Thyroid gland (tissue), 4 donors: ENCODE data around the gene SLC38A1. TPM values are rescaled to one million over a fixed set of nuclear protein-coding genes. Genes with fewer than 3 reads are reported as not detected.

ENCODE experiments used
- DNase-seq, 2 donors: peaks; one replicate each; pipeline ENCODE4 v3.0.0-alpha.2; 2019
- H3K27ac ChIP-seq, 3 donors: fragments of 200-600 bp; sonication (generic); 1 replicate in 2 of 3; 2 replicates in 1 of 3; pipeline ENCODE4 v1.5.1; 2016 to 2019; ENCODE audit warnings: mild to moderate bottlenecking in 1 of 3, moderate library complexity in 1 of 3
- H3K27me3 ChIP-seq: fragments of 200-600 bp; sonication (generic); one replicate; pipeline ENCODE4 v1.5.1; 2019
- H3K36me3 ChIP-seq, 2 donors: fragments of 200-600 bp; sonication (generic); one replicate each; pipeline ENCODE4 v1.5.1; 2016 to 2019
- H3K4me1 ChIP-seq, 2 donors: fragments of 200-600 bp; sonication (generic); one replicate each; pipeline ENCODE4 v1.5.1; 2017 to 2019
- H3K4me3 ChIP-seq, 3 donors: fragments of 200-600 bp; sonication (generic); replicated peaks in 1 of 3; 1 replicate in 2 of 3; 2 replicates in 1 of 3; pipeline ENCODE4 v1.5.1; 2016; ENCODE audit warnings: mild to moderate bottlenecking in 1 of 3
- H3K9me3 ChIP-seq: fragments of 200-600 bp; sonication (generic); one replicate; pipeline ENCODE4 v1.5.1; 2017
- CTCF ChIP-seq, 6 experiments: fragments of 200-600 bp in 3 of 6; fragments of 450-650 bp in 3 of 6; sonication (generic) in 3 of 6; IDR thresholded peaks; one replicate each; pipeline ENCODE4 v1.5.1; 2016 to 2019; ENCODE audit warnings: antibody characterized with exemption in 6 of 6, mild to moderate bottlenecking in 2 of 6, inconsistent platforms in 1 of 6, moderate library complexity in 1 of 6
- POLR2A ChIP-seq, 2 donors: fragments of 450-650 bp; IDR thresholded peaks; one replicate each; pipeline ENCODE4 v1.6.1; 2017; ENCODE audit warnings: antibody characterized with exemption in 2 of 2, mild to moderate bottlenecking in 2 of 2, moderate library complexity in 1 of 2
- WGBS, 2 donors: methylation state at CpG; one replicate each; pipeline ENCODE4 v1.1.5; 2017; 5-methylcytosine and 5-hydroxymethylcytosine counted together
- intact Hi-C: fragments of 100-400 bp; cut with DNase I; formaldehyde crosslinking; loops from one replicate; pipeline ENCODE4 v1.15.1; 2023
- total RNA-seq, 4 donors: library from RNA; depleted of rRNA; stranded (reverse); fragments of >200 nt; gene quantifications; one replicate each; pipeline ENCODE4 v1.2.3, GENCODE V29; 2016

The SLC38A1 gene
- total RNA-seq, 4 donors from 2014 or later, result 101 to 282 (median 120) TPM

GRCh38 chr12:46261646-46262045 lies 7.2 kb downstream of the SLC38A1 start:
- H3K4me3 ChIP-seq, result no peak overlapping the region
- H3K27me3 ChIP-seq, result no peaks in the 10 kb centered on the region
- peak overlapping the region; percentile 61 to 89 (median 84) for H3K27ac ChIP-seq
- no peaks in the 10 kb centered on the region for H3K36me3 ChIP-seq
- no peak for DNase-seq
- peaks cover 64 to 65% of the 10 kb centered on the region in 2 donors for H3K4me1 ChIP-seq
- no peak for TF ChIP-seq CTCF (IDR thresholded peaks at IDR 0.05)
- no peak for TF ChIP-seq POLR2A (IDR thresholded peaks at IDR 0.05)
- 79 to 80% methylated on average over 2 of the region's 2 CpGs for WGBS, 2 donors
- H3K9me3 ChIP-seq, result no peaks in the 10 kb centered on the region
- intact Hi-C loops, result no loop called here

- Histone ChIP-seq H3K27ac (peak overlapping the region; percentile 61 to 89 (median 84)), H3K36me3 (no peaks in the 10 kb centered on the region), H3K9me3 (no peaks in the 10 kb centered on the region), H3K4me1 (peaks cover 57 to 59% of the 10 kb centered on the region in 2 donors), H3K27me3 (no peaks in the 10 kb centered on the region), H3K4me3 (no peak overlapping the region)
- peak; percentile 78 to 87 for DNase-seq
- whole genome bisulfite sequencing, 2 donors, result 32 to 35% methylated on average over 2 of the region's 2 CpGs
- TF ChIP-seq CTCF (IDR thresholded peaks at IDR 0.05) (no peak), POLR2A (IDR thresholded peaks at IDR 0.05) (peak in 1 of 2 donors; percentile 12)
- intact Hi-C loops, result no loop called here
These were observed 7.8 kb downstream of the SLC38A1 start for GRCh38 chr12:46260913-46261476.

GRCh38 chr12:46260124-46260912 lies 8.5 kb downstream of the SLC38A1 start:
- intact Hi-C loops, result no loop called here
- WGBS, 2 donors, result 63 to 68% methylated on average over 5 of the region's 5 CpGs

GRCh38 chr12:46259713-46260112 lies 9.1 kb downstream of the SLC38A1 start:
- Histone ChIP-seq H3K36me3 (no peaks in the 10 kb centered on the region), H3K9me3 (no peaks in the 10 kb centered on the region), H3K27me3 (no peaks in the 10 kb centered on the region), H3K27ac (peak overlapping the region; percentile 61 to 89 (median 84)), H3K4me3 (no peak overlapping the region), H3K4me1 (peaks cover 44 to 46% of the 10 kb centered on the region in 2 donors)
- intact Hi-C loops, result no loop called here
- no peak for TF ChIP-seq CTCF (IDR thresholded peaks at IDR 0.05)
- no peak for TF ChIP-seq POLR2A (IDR thresholded peaks at IDR 0.05)
- no peak for DNase-seq
- 79 to 100% methylated on average over 1 of the region's 1 CpG for WGBS, 2 donors

More at GRCh38 chr12:46260124-46260912, 8.5 kb downstream of the SLC38A1 start:
- peak overlapping the region; percentile 61 to 89 (median 84) for H3K27ac ChIP-seq
- peak in 1 of 2 donors; percentile 3 for DNase-seq
- H3K4me1 ChIP-seq, result peaks cover 50 to 53% of the 10 kb centered on the region in 2 donors
- no peak for TF ChIP-seq POLR2A (IDR thresholded peaks at IDR 0.05)
- no peak for TF ChIP-seq CTCF (IDR thresholded peaks at IDR 0.05)
- no peaks in the 10 kb centered on the region for H3K27me3 ChIP-seq
- H3K36me3 ChIP-seq, result no peaks in the 10 kb centered on the region
- H3K4me3 ChIP-seq, result no peak overlapping the region
- H3K9me3 ChIP-seq, result no peaks in the 10 kb centered on the region

GRCh38 chr12:46259071-46259470 lies 9.8 kb downstream of the SLC38A1 start:
- Histone ChIP-seq H3K9me3 (no peaks in the 10 kb centered on the region), H3K27ac (no peak overlapping the region), H3K27me3 (no peaks in the 10 kb centered on the region), H3K4me1 (peaks cover 39 to 40% of the 10 kb centered on the region in 2 donors), H3K4me3 (no peak overlapping the region), H3K36me3 (no peaks in the 10 kb centered on the region)
- WGBS, 2 donors, result 96 to 97% methylated on average over 4 of the region's 4 CpGs
- intact Hi-C loops, result no loop called here
- no peak for DNase-seq
- no peak for TF ChIP-seq CTCF (IDR thresholded peaks at IDR 0.05)
- TF ChIP-seq POLR2A (IDR thresholded peaks at IDR 0.05), result no peak
